Measurements from ENCODE around the gene CENPVL3.

- TF ChIP-seq POLR2A (IDR thresholded peaks at IDR 0.05; ENCODE audit: low read depth, low read length) (no peak), POLR2AphosphoS5 (IDR thresholded peaks at IDR 0.05; ENCODE audit: low read depth, low read length) (no peak)
These were observed 22.8 kb upstream of the CENPVL3 start for GRCh38 chrX:51641421-51642021.

Measured in GM12892 (cell line).